ENCODE data around the gene LAMA3. TPM values are rescaled to one million over a fixed set of nuclear protein-coding genes. Genes with fewer than 3 reads are reported as not detected.

Gene LAMA3
- total and polyA plus RNA-seq, 10 of the 15 experiments (the other 5 are each of a cell fraction or from before 2014, with no cell fraction given): 0.37 to 6.5 (median 5.4) TPM

DNA sequence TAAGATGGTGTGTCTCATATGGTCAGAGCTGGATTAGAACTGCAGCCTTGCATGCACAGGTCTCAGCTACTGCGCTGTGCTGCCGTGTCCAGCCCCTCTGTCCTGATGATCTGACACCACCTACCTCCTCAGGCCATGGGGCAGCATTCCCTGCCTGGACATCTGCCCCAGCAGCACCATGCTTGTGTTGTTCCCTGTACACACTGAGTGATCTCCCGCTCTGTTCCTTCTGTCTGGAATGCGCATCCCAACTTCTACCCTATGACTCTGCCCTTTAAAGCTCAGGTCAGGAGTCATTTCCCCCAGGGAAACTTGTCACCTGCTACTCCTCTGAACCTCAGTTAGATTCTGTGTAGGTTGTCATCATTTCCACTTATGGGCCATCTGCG lies 167.9 kb downstream of the LAMA3 start:
- Histone ChIP-seq H3K27me3 (replicated peaks in 1 of 2; ENCODE audit: control insufficient read depth in 2 of 2, insufficient read depth in 2 of 2, low read length in 1 of 2) (no peaks in the 10 kb centered on the region), H3K9ac (ENCODE audit: control insufficient read depth, insufficient read depth, low read length) (no peak overlapping the region), H3K4me1 (ENCODE audit: control insufficient read depth, insufficient read depth, low read length) (peaks cover 5% of the 10 kb centered on the region), H3K9me3 (replicated peaks; ENCODE audit: control insufficient read depth, insufficient read depth, low read length) (no peaks in the 10 kb centered on the region), H3K4me3 (no peak overlapping the region), H3K27ac (ENCODE audit: control insufficient read depth, insufficient read depth) (no peak overlapping the region), H3K4me2 (ENCODE audit: control insufficient read depth, insufficient read depth) (no peak overlapping the region), H3K36me3 (ENCODE audit: control insufficient read depth in 2 of 2, insufficient read depth in 2 of 2, low read length in 1 of 2) (no peaks in the 10 kb centered on the region), H3K79me2 (ENCODE audit: control insufficient read depth, insufficient read depth, low read length) (no peaks in the 10 kb centered on the region), H4K20me1 (ENCODE audit: control insufficient read depth, insufficient read depth) (no peaks in the 10 kb centered on the region), H2AFZ (ENCODE audit: control insufficient read depth, low read depth, low read length) (no peak overlapping the region)
- ChIA-PET SMC1A (ENCODE audit: uncharacterized antibody, unreplicated experiment) (no interaction called here), CTCF (no interaction called here), RAD21 (ENCODE audit: unreplicated experiment) (no interaction called here), POLR2A (no interaction called here)
- no TSS peak for BruUV-seq (replicated peaks)
- intact Hi-C loops (cut with micrococcal nuclease; ENCODE audit: unreplicated experiment) (no loop called here), in situ Hi-C loops (cut with MboI) (no loop called here)
- TF ChIP-seq CEBPB (IDR thresholded peaks at IDR 0.05; ENCODE audit: borderline replicate concordance in 1 of 2, low read depth in 2 of 2, low read length in 2 of 2): no peak
- TF ChIP-seq EGR1 (IDR thresholded peaks at IDR 0.05; ENCODE audit: borderline replicate concordance in 1 of 2, low read depth in 2 of 2, low read length in 2 of 2): no peak
- no peak for TF ChIP-seq SUZ12 (IDR thresholded peaks at IDR 0.05; ENCODE audit: unreplicated experiment)
- TF ChIP-seq, protein P1, sequence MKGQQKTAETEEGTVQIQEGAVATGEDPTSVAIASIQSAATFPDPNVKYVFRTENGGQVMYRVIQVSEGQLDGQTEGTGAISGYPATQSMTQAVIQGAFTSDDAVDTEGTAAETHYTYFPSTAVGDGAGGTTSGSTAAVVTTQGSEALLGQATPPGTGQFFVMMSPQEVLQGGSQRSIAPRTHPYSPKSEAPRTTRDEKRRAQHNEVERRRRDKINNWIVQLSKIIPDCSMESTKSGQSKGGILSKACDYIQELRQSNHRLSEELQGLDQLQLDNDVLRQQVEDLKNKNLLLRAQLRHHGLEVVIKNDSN (IDR thresholded peaks at IDR 0.05; ENCODE audit: borderline replicate concordance, extremely low read length, insufficient read depth, low read depth, low read length): no peak
- no peak for TF ChIP-seq TBL1XR1 (IDR thresholded peaks at IDR 0.05; ENCODE audit: low read depth, low read length)
- TF ChIP-seq SPI1 (IDR thresholded peaks at IDR 0.05; ENCODE audit: borderline replicate concordance, insufficient read depth, low read depth, low read length): no peak
- TF ChIP-seq ZNF274 (IDR thresholded peaks at IDR 0.05; ENCODE audit: insufficient read depth, insufficient read length): no peak
- TF ChIP-seq, protein P2, sequence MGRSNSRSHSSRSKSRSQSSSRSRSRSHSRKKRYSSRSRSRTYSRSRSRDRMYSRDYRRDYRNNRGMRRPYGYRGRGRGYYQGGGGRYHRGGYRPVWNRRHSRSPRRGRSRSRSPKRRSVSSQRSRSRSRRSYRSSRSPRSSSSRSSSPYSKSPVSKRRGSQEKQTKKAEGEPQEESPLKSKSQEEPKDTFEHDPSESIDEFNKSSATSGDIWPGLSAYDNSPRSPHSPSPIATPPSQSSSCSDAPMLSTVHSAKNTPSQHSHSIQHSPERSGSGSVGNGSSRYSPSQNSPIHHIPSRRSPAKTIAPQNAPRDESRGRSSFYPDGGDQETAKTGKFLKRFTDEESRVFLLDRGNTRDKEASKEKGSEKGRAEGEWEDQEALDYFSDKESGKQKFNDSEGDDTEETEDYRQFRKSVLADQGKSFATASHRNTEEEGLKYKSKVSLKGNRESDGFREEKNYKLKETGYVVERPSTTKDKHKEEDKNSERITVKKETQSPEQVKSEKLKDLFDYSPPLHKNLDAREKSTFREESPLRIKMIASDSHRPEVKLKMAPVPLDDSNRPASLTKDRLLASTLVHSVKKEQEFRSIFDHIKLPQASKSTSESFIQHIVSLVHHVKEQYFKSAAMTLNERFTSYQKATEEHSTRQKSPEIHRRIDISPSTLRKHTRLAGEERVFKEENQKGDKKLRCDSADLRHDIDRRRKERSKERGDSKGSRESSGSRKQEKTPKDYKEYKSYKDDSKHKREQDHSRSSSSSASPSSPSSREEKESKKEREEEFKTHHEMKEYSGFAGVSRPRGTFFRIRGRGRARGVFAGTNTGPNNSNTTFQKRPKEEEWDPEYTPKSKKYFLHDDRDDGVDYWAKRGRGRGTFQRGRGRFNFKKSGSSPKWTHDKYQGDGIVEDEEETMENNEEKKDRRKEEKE (IDR thresholded peaks at IDR 0.05): no peak
- TF ChIP-seq POLR2A (IDR thresholded peaks at IDR 0.05; ENCODE audit: low read depth, low read length): no peak
- TF ChIP-seq EZH2 (IDR thresholded peaks at IDR 0.05; ENCODE audit: borderline replicate concordance, control insufficient read depth, low read depth, low read length): no peak
- TF ChIP-seq, protein P3, sequence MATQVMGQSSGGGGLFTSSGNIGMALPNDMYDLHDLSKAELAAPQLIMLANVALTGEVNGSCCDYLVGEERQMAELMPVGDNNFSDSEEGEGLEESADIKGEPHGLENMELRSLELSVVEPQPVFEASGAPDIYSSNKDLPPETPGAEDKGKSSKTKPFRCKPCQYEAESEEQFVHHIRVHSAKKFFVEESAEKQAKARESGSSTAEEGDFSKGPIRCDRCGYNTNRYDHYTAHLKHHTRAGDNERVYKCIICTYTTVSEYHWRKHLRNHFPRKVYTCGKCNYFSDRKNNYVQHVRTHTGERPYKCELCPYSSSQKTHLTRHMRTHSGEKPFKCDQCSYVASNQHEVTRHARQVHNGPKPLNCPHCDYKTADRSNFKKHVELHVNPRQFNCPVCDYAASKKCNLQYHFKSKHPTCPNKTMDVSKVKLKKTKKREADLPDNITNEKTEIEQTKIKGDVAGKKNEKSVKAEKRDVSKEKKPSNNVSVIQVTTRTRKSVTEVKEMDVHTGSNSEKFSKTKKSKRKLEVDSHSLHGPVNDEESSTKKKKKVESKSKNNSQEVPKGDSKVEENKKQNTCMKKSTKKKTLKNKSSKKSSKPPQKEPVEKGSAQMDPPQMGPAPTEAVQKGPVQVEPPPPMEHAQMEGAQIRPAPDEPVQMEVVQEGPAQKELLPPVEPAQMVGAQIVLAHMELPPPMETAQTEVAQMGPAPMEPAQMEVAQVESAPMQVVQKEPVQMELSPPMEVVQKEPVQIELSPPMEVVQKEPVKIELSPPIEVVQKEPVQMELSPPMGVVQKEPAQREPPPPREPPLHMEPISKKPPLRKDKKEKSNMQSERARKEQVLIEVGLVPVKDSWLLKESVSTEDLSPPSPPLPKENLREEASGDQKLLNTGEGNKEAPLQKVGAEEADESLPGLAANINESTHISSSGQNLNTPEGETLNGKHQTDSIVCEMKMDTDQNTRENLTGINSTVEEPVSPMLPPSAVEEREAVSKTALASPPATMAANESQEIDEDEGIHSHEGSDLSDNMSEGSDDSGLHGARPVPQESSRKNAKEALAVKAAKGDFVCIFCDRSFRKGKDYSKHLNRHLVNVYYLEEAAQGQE (IDR thresholded peaks at IDR 0.05; ENCODE audit: low read depth, low read length): no peak
- no peak for TF ChIP-seq CREM (IDR thresholded peaks at IDR 0.05; ENCODE audit: low read depth)
- FAIRE-seq (no peak), ATAC-seq (no peak), DNase-seq (ENCODE audit: low read depth, low spot score) (no peak)
- 92% methylated on average over 5 of the region's 5 CpGs for WGBS (ENCODE audit: insufficient coverage, insufficient replicate concordance, low lambda C conversion rate, missing lambda C conversion rate)

All from GM12878 (cell line).